GM23338 (cell line): ENCODE data around the gene MINK1. TPM values are rescaled to one million over a fixed set of nuclear protein-coding genes. Genes with fewer than 3 reads are reported as not detected.

ENCODE experiments used
- ATAC-seq: fragments of 200-7000 bp; cut with Tn5 transposase; 3 replicates; pipeline ENCODE4 v1.9.1; 2020
- DNase-seq: peaks from one replicate; pipeline ENCODE4 v3.0.0-alpha.2; 2015; ENCODE audit warnings: low spot score
- H2AFZ ChIP-seq: fragments of 200-600 bp; sonication (generic); 2 replicates; pipeline ENCODE4 v1.8.0; 2016; ENCODE audit warnings: antibody characterized with exemption, mild to moderate bottlenecking, moderate library complexity
- H3F3A ChIP-seq: fragments of 200-600 bp; sonication (generic); replicated peaks from 2 replicates; pipeline ENCODE4 v1.8.0; 2017; ENCODE audit warnings: antibody characterized with exemption, mixed run types, low read depth
- H3K27ac ChIP-seq: fragments of 200-600 bp; sonication (generic); 2 replicates; pipeline ENCODE4 v1.6.1; 2016; ENCODE audit warnings: low read depth
- H3K27me3 ChIP-seq: fragments of 200-600 bp; sonication (generic); 2 replicates; pipeline ENCODE4 v1.8.0; 2016; ENCODE audit warnings: mild to moderate bottlenecking, mixed run types, moderate library complexity; ENCODE audit not compliant: insufficient read depth
- H3K36me3 ChIP-seq: fragments of 200-600 bp; sonication (generic); 2 replicates; pipeline ENCODE4 v1.8.0; 2016; ENCODE audit warnings: mild to moderate bottlenecking; ENCODE audit not compliant: insufficient read depth
- H3K4me1 ChIP-seq: fragments of 200-600 bp; sonication (generic); 2 replicates; pipeline ENCODE4 v1.8.0; 2016; ENCODE audit warnings: mild to moderate bottlenecking, moderate library complexity; ENCODE audit not compliant: insufficient read depth
- H3K4me2 ChIP-seq: fragments of 200-600 bp; sonication (generic); 2 replicates; pipeline ENCODE4 v1.7.1; 2017; ENCODE audit warnings: mixed run types
- H3K4me3 ChIP-seq: fragments of 200-600 bp; sonication (generic); 2 replicates; pipeline ENCODE4 v1.6.1; 2016; ENCODE audit warnings: mixed run types
- H3K79me2 ChIP-seq: fragments of 200-600 bp; sonication (generic); replicated peaks from 2 replicates; pipeline ENCODE4 v1.8.0; 2017; ENCODE audit warnings: mild to moderate bottlenecking; ENCODE audit not compliant: insufficient read depth
- H3K9me2 ChIP-seq: fragments of 200-600 bp; sonication (generic); 2 replicates; pipeline ENCODE4 v1.8.0; 2017; ENCODE audit not compliant: insufficient read depth
- H4K20me1 ChIP-seq: fragments of 200-600 bp; sonication (generic); replicated peaks from 2 replicates; pipeline ENCODE4 v1.8.0; 2017; ENCODE audit warnings: mild to moderate bottlenecking; ENCODE audit not compliant: insufficient read depth
- H3K27ac Mint-ChIP-seq: 2 replicates; pipeline ENCODE4 v1.8.0; 2020; ENCODE audit warnings: inconsistent platforms, mild to moderate bottlenecking, moderate library complexity, mixed read lengths
- H3K27me3 Mint-ChIP-seq: 3 replicates; pipeline ENCODE4 v1.8.0; 2022; ENCODE audit warnings: low read depth, mild to moderate bottlenecking, moderate library complexity, mixed read lengths, inconsistent platforms; ENCODE audit not compliant: insufficient read depth, poor library complexity
- H3K36me3 Mint-ChIP-seq: 3 replicates; pipeline ENCODE4 v1.8.0; 2021; ENCODE audit warnings: low read depth, mild to moderate bottlenecking, inconsistent platforms, moderate library complexity, mixed read lengths
- H3K4me1 Mint-ChIP-seq: 3 replicates; pipeline ENCODE4 v1.8.0; 2020; ENCODE audit warnings: mild to moderate bottlenecking, inconsistent platforms, mixed read lengths
- H3K4me3 Mint-ChIP-seq: 3 replicates; pipeline ENCODE4 v1.8.0; 2021; ENCODE audit warnings: moderate library complexity, mild to moderate bottlenecking, inconsistent platforms, mixed read lengths
- H3K9me3 Mint-ChIP-seq: 3 replicates; pipeline ENCODE4 v1.8.0; 2020; ENCODE audit warnings: moderate library complexity, mild to moderate bottlenecking, inconsistent platforms, mixed read lengths
- EZH2phosphoT487 ChIP-seq: fragments of 200-600 bp; sonication (generic); IDR thresholded peaks from one replicate; pipeline ENCODE4 v1.8.1; 2018; ENCODE audit warnings: antibody characterized with exemption; ENCODE audit not compliant: unreplicated experiment
- JUNB ChIP-seq: IDR thresholded peaks from one replicate; pipeline ENCODE4 v1.6.1; 2016; ENCODE audit warnings: antibody characterized with exemption; ENCODE audit not compliant: unreplicated experiment
- polyA plus RNA-seq: library from polyadenylated mRNA; unstranded; fragments of >200 nt; fragmentation: Nextera tagmentation; extraction: Ambion mirVana; gene quantifications from 2 replicates; pipeline ENCODE4 v1.2.1, GENCODE V29; 2016
- total RNA-seq: library from RNA; depleted of rRNA; stranded (reverse); fragments of >200 nt; shearing (Covaris generic); gene quantifications from 2 replicates; pipeline ENCODE4 v1.2.3, GENCODE V29; 2014
- TF ChIP-seq, protein P1 (sequence below): IDR thresholded peaks from one replicate; pipeline ENCODE4 v1.6.1; 2018; ENCODE audit warnings: antibody characterized with exemption; ENCODE audit not compliant: unreplicated experiment

MINK1 gene
- total and polyA plus RNA-seq, 2 experiments from 2014 or later, result 17.3 to 54.9 TPM

DNA sequence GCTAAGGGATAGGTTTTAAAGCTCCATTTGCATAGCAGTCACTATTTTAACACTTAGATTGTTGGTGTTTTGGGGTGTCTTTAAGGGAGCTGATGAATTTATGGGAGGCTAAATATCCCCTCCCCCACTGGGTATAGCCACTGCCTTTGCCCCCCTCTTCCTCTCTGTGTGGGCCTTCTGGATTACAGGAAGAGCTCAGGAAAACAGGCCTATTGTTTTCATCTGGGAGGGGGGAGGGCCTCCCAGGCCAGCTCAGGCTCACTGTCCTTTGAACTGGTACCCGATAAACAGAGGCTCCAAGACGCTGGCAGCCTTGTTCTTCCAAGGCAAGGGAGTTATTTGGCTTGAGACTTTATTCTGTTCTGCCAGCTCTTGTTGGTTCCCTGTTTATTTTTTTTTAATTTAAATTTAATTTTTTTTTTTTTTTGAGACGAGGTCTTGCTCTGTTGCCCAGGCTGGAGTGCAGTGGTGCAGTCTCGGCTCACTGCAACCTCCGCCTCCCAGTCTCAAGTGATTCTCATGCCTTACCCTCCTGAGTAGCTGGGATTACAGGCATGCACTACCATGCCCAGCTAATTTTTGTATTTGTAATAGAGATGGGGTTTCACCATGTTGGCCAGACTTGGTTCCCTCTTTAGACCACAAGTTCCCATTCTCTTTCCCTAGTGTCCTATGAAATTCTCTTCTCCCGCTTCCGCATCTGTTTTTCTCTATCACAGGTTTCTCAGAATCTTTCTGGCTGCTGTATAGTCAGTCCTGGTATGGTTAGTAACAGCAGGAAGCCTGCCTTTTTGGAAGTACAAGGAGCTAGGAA is 25.1 kb downstream of the MINK1 start (continued):
- no peak for TF ChIP-seq JUNB
- no peak for TF ChIP-seq EZH2phosphoT487
- TF ChIP-seq, protein P1, sequence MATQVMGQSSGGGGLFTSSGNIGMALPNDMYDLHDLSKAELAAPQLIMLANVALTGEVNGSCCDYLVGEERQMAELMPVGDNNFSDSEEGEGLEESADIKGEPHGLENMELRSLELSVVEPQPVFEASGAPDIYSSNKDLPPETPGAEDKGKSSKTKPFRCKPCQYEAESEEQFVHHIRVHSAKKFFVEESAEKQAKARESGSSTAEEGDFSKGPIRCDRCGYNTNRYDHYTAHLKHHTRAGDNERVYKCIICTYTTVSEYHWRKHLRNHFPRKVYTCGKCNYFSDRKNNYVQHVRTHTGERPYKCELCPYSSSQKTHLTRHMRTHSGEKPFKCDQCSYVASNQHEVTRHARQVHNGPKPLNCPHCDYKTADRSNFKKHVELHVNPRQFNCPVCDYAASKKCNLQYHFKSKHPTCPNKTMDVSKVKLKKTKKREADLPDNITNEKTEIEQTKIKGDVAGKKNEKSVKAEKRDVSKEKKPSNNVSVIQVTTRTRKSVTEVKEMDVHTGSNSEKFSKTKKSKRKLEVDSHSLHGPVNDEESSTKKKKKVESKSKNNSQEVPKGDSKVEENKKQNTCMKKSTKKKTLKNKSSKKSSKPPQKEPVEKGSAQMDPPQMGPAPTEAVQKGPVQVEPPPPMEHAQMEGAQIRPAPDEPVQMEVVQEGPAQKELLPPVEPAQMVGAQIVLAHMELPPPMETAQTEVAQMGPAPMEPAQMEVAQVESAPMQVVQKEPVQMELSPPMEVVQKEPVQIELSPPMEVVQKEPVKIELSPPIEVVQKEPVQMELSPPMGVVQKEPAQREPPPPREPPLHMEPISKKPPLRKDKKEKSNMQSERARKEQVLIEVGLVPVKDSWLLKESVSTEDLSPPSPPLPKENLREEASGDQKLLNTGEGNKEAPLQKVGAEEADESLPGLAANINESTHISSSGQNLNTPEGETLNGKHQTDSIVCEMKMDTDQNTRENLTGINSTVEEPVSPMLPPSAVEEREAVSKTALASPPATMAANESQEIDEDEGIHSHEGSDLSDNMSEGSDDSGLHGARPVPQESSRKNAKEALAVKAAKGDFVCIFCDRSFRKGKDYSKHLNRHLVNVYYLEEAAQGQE, result no peak

DNA sequence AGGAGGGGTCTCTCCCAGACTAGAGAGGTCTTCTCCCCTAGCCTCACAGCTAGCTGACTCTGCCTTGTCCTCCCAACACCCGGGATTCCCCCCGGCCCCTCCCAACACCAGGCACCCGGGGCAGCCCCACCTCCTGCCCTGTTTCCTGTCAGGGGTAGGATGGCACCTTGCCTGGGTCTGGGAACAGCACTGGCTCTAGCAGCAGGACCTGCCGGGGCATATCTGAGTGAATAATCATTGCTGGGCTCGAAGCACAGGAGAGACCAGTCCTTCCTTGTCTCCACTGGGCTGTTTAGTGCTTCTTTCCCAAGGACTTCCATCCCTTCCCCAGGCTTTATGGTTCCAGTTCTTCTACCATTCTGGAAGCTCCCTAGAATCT is 25.7 kb downstream of the MINK1 start:
- H3K27ac ChIP-seq, result peak overlapping the region; percentile 85
- Mint-ChIP-seq H3K9me3 (no peaks in the 10 kb centered on the region), H3K27me3 (peaks cover 12% of the 10 kb centered on the region), H3K4me1 (peaks cover 60% of the 10 kb centered on the region), H3K27ac (peak overlapping the region; percentile 85), H3K4me3 (peak overlapping the region; percentile 31), H3K36me3 (peaks cover 9% of the 10 kb centered on the region; the same call in 1 of the 3 replicates)
- peaks cover 28% of the 10 kb centered on the region for H3K79me2 ChIP-seq
- no peak overlapping the region for H2AFZ ChIP-seq
- peak overlapping the region; percentile 75 for H3K4me2 ChIP-seq
- peak overlapping the region; percentile 43; the same call in 1 of the 2 replicates for H3K4me3 ChIP-seq
- H3K36me3 ChIP-seq, result no peaks in the 10 kb centered on the region
- ATAC-seq, result peak; percentile 44
- H3F3A ChIP-seq, result peaks cover 13% of the 10 kb centered on the region; the same call in 1 of the 2 replicates
- H4K20me1 ChIP-seq, result peaks cover 5% of the 10 kb centered on the region; the same call in 1 of the 2 replicates
- peaks cover 53% of the 10 kb centered on the region for H3K4me1 ChIP-seq
- no peaks in the 10 kb centered on the region for H3K27me3 ChIP-seq
- DNase-seq, result peak; percentile 40
- H3K9me2 ChIP-seq, result no peaks in the 10 kb centered on the region
- TF ChIP-seq, protein P1, result no peak
- no peak for TF ChIP-seq EZH2phosphoT487
- no peak for TF ChIP-seq JUNB
